Stimulated activated CD4-positive, alpha-beta T cell treated with anti-CD3 and anti-CD28 coated beads, TNF-alpha, amount 100 ng/mL, for 24 hours (primary cell): ENCODE measurements around the gene PTPN1.

Source experiments
- DNase-seq, 3 experiments: peaks; one replicate each; pipeline ENCODE4 v3.0.0-alpha.2; 2020; ENCODE audit warnings: low read depth in 3 of 3

The PTPN1 gene

DNA sequence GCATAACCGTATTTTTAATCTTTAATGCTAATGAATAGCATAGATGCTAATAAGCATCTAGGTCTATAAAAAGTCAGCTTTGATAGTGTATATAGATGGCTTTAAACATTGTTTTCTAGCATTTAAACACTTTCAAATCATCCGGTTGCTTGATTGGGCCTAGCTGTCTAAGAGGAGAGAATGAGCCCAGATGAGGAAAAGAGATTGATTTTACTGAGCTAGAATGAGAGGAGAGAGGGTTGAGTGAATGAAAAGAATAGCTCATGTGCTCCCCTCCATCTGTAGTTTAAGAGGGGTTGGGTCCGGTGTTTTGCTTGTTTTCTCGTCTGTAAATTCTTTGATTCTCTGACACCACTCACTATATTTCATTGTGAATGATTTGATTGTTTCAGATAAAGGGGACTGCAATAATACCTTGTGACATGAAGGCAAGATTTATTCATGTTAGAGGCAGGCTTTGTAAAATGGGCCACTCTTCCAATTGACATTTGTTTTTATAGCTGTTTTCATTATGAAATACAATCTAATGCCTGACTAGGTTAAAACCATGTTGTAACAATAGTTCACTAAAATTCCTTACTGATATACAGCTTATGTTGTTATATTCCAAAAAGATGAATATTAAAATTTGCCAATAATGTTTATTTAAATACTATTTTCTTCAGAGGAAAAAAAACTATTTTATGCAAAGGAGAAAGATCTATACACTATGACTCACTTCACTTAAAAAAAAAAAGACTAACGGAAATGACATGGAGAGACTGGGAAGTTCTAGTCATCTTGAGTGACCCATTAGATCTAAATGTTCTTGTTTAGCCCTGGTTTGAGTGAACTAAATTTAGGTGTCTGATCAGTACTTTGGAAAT lies 3.2 kb downstream of the PTPN1 start:
- DNase-seq: no peak

DNA sequence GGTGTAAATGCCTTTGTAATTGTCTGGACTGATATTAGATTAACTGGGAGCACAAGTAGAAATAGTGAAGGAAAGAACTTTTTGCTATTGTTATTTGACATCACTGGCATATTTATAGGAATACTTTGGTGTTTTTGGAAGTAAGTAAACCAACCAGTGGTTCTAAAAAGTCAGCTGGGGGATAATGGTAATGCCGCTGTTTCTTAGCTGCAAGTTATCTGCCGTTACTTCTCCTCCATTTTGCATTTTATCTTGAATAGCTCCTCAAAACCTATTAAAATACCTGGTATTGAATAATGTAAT lies 3.8 kb downstream of the PTPN1 start:
- no peak for DNase-seq

DNA sequence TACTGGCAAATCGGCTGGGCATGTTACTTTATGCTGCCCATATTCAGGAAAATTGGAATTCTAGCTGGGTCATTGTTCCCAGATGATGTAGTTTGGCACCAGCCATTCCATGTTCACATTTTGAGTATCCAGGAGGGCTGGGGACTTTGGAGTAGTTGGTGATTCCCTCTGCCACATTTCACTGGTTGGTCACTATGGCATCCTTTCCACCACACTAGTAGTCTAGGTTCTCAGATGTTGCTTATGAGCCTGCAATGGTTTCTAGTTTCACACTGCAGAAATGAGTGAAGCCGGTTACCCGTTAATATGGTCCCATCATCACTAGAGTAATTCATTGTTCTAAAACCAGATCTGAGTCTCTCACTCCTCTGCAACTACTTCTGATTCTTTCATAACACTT lies 4.6 kb downstream of the PTPN1 start:
- DNase-seq: no peak

DNA sequence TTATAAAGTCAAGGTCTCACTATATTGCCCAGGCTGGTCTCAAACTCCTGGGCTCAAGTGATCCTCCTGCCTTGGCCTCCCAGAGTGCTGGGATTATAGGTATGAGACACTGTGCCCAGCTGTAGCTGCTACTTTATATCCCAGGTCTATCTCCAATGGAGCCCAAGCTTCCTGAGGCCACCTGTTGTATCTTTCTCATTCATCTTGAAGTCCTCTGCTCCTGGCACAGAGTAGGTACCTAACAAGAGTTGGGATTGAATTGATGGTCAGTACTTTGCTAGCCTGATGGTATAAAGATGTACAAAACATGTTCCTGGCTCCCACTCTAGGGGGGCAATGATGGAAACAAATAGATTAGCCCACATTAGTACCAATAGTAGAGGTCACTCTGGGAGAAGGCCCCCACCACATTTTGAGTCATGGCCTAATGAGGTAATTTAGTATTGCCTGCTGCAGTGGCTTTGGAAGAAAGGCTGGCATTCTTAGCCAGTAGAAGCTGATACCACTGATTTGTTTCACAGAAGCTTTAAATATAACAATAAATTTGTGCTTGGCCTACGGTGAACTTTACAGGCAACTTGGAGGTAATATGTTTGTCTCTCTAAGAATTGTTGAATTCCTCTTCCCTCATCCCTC lies 5.4 kb downstream of the PTPN1 start:
- DNase-seq: no peak

GRCh38 chr20:50516180-50516934 lies 6.2 kb downstream of the PTPN1 start:
- DNase-seq: no peak

- DNase-seq: no peak
Observed at GRCh38 chr20:50516935-50517816, 7.0 kb downstream of the PTPN1 start.

- DNase-seq: no peak
Observed at GRCh38 chr20:50517817-50518154, 7.6 kb downstream of the PTPN1 start.

- no peak for DNase-seq
Observed at GRCh38 chr20:50518270-50518721, 8.1 kb downstream of the PTPN1 start.

DNA sequence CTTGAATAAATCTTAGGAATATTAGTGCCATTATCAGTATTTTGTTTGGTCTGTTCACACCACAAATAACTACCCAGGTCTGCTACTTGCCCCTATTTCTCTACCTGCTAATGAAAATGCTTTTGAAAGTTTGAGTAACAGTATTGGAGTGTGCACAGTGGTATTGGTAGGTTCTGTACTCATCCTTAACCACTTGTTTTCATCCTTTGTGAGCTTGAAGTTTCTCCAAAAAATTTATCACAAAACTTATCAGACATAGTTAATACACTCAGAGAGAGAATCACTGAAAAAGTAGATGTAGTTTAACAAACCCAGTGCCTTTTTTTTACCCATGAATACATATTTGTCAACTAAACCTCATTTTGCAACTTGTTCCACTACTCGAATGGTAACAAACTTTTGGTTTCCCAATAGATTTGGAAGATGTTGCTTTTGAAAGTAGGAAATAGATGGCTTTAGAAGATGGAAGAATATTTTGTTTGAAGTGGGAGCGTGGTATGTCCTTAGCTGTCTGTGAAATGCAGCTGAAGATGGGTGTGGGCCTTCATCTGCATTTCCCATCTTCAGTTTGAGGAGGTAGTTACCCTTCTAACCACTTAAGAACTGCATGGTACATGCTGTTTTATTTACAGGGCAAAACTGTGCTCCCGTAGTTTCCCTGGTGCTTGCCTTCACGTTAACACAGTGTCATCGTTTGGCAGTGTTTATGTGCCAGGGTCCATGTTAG lies 9.0 kb downstream of the PTPN1 start:
- no peak for DNase-seq

DNA sequence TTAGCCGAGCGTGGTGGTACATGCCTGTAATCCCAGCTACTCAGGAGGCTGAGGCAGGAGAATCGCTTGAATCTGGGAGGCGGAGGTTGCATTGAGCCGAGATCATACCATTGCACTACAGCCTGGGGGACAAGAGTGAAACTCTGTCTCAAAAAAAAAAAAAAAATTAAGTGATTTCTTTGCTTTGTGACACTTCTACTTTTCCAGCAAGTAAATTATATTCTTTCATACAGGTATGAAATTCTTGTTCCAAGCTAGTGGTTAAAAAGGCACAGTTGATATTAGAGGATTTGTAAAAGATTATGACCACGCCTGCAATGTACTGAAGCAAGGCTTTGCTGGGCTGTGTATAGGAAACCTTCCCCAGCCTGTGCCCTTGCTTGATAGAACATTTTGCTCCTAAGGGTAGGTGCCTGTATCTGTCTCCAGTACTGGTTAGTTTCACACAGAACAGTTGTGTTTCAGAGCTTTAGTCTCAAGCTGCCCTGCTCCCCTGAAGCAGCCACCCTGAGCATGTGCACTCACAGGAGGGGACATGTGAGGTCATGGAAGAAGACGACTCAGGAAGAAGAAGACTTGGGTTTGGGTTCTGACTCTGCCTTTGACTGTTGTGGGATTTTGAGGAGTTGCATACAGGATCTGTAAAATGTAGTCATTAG lies 10.2 kb downstream of the PTPN1 start:
- peak in 1 of 3 experiments; percentile 39 for DNase-seq

- no peak for DNase-seq
Observed at GRCh38 chr20:50521221-50522052, 11.3 kb downstream of the PTPN1 start.

DNA sequence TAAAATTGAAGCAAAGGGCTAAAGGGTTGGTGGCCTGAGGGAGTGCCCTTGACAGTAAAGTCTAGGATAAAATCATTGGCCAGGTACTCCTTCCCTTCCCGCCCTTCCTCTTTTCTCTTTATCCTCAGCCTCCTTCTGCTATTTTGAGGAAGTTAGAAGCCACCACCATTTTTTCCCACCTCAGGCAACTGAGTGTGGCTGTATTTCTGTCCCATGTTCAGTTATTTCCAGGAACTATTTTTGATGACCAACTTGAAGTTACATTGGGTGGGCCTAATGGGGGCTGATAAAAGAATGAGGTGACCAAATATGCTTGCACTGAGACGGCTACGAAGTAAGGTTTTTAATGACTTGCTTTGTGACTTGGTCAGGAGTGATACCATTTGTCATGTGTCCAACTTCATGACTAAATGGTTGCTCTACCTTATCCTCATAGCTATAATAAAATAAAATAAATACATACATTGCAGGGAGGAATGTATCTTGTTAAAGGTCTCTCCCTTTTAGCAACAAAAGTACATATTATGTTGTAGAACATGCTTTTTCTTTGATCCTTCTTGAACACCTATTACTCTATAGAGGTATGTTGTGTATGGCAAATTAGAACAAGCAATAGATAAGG lies 12.0 kb downstream of the PTPN1 start:
- no peak for DNase-seq

GRCh38 chr20:50523552-50524167 lies 13.5 kb downstream of the PTPN1 start:
- no peak for DNase-seq

DNA sequence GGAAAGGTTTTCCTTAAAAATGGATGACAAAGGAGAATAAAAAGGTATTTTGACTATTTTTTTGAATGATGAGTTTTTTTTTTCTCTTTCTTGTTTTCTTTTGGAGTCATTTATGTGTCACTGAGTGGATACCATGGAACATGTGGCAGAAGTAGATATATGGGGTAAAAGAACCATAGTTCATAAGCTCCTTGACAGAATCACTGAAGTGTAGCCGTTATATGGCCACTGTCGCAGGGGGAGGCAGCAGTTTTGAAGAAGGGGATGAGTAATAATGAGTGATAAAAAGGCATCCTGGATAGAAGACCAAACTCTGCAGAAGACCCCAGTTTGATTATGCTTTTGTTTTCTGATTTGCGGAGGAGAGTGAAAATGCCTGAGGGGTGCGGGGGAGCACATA lies 15.5 kb downstream of the PTPN1 start:
- DNase-seq: no peak

GRCh38 chr20:50526403-50526989 lies 16.3 kb downstream of the PTPN1 start:
- DNase-seq: no peak

GRCh38 chr20:50527068-50527605 lies 17.0 kb downstream of the PTPN1 start:
- no peak for DNase-seq

DNA sequence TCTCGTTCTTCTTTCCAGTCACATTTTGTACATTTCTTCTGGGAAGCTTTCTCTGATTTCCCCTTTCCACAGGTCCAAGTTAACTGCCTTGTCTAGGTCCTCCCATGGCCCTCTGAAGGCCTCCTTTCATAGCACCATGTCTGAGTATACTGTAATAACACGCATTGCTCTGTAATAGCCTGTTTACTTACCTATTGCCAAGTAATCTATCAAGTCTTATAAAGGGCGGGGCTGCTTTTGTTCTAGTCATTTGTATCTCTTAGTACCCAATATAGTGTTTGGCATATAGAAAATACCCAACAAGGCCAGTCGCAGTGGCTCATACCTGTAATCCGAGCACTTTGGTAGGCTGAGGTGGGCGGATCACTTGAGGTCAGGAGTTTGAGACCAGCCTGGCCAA lies 17.9 kb downstream of the PTPN1 start:
- DNase-seq: no peak

DNA sequence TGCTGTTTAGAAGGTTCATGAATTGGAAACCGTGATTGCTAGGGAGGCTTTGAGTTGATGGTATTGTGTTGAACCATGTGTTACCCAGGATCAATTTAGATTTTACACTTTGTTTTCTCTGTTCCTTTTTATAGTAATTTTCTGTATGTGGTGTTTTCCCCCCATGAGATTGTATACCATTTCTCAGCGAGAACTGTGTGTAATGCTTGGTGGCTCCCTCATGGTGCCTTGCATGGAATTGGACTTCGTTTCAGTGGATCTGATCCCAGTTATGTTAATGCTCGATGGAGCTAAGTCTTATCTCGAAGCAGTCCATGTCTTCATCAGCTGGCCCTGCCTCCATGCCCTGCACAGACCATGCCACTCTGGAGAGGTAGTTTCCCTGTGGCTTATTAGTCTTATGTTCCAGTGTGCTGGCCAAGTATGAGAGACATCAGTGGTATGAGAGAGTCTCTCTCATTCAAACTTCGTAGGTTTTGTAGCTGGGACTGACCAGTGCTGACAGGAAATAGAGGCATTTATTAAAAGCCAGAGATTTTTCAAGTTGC lies 18.7 kb downstream of the PTPN1 start:
- no peak for DNase-seq
